Hair follicle dermal papilla cell (primary cell): ENCODE data around the gene PCDHGA3. TPM values are rescaled to one million over a fixed set of nuclear protein-coding genes. Genes with fewer than 3 reads are reported as not detected.

Experiments
- total RNA-seq: library from RNA; depleted of rRNA; stranded (reverse); fragments of >200 nt; gene quantifications from 2 replicates; pipeline ENCODE4 v1.2.3, GENCODE V29; 2012

Gene PCDHGA3
- total RNA-seq, 1 donor: 4.9 TPM

Other genes with a start within 250 kb of the PCDHGA3 start
- gene PCDHB2, start 249.2 kb upstream of the PCDHGA3 start, total RNA-seq: 6.8 and 7.0 TPM in 2 replicates
- 1.2 and 1.8 TPM in 2 replicates for gene PCDHB3, start 243.4 kb upstream of the PCDHGA3 start, total RNA-seq
- gene PCDHB4, start 222.0 kb upstream of the PCDHGA3 start, total RNA-seq: 0.49 TPM in 2 replicates
- gene PCDHB5, start 208.6 kb upstream of the PCDHGA3 start, total RNA-seq: 1.1 and 1.2 TPM in 2 replicates
- 0.49 and 0.73 TPM in 2 replicates for gene PCDHB6, start 193.8 kb upstream of the PCDHGA3 start, total RNA-seq
- gene PCDHB7, start 171.2 kb upstream of the PCDHGA3 start, total RNA-seq: 1.1 and 2.1 TPM in 2 replicates
- gene PCDHB8, start 166.0 kb upstream of the PCDHGA3 start, total RNA-seq: 1.2 and 1.5 TPM in 2 replicates
- gene PCDHB16, start 161.4 kb upstream of the PCDHGA3 start, total RNA-seq: 0.81 and 1.8 TPM in 2 replicates
- 0.97 and 2.2 TPM in 2 replicates for gene PCDHB9, start 156.7 kb upstream of the PCDHGA3 start, total RNA-seq
- gene PCDHB10, start 151.5 kb upstream of the PCDHGA3 start, total RNA-seq: 0.81 and 0.97 TPM in 2 replicates
- gene PCDHB11, start 144.2 kb upstream of the PCDHGA3 start, total RNA-seq: 0.73 and 0.81 TPM in 2 replicates
- 0.32 and 0.97 TPM in 2 replicates for gene PCDHB12, start 135.1 kb upstream of the PCDHGA3 start, total RNA-seq
- gene PCDHB13, start 129.9 kb upstream of the PCDHGA3 start, total RNA-seq: 1.2 and 1.3 TPM in 2 replicates
- gene PCDHB14, start 120.5 kb upstream of the PCDHGA3 start, total RNA-seq: 0.61 and 1.3 TPM in 2 replicates
- gene PCDHB15, start 98.4 kb upstream of the PCDHGA3 start, total RNA-seq: 0.24 and 0.32 TPM in 2 replicates
- 1.3 and 1.9 TPM in 2 replicates for gene SLC25A2, start 39.8 kb upstream of the PCDHGA3 start, total RNA-seq
- gene TAF7, start 23.0 kb upstream of the PCDHGA3 start, total RNA-seq: 66.9 and 68.6 TPM in 2 replicates
- gene PCDHGA1, start 13.3 kb upstream of the PCDHGA3 start, total RNA-seq: 1.1 and 1.6 TPM in 2 replicates
- 4.2 and 6.0 TPM in 2 replicates for gene PCDHGA2, start 5.1 kb upstream of the PCDHGA3 start, total RNA-seq
- gene PCDHGB1, start 6.3 kb downstream of the PCDHGA3 start, total RNA-seq: 3.5 and 4.2 TPM in 2 replicates
- gene PCDHGA4, start 11.2 kb downstream of the PCDHGA3 start, total RNA-seq: 7.8 and 8.9 TPM in 2 replicates
- 4.1 and 4.6 TPM in 2 replicates for gene PCDHGB2, start 16.2 kb downstream of the PCDHGA3 start, total RNA-seq
- 3.2 and 4.0 TPM in 2 replicates for gene PCDHGA5, start 20.3 kb downstream of the PCDHGA3 start, total RNA-seq
- 6.8 and 7.7 TPM in 2 replicates for gene PCDHGB3, start 26.4 kb downstream of the PCDHGA3 start, total RNA-seq
- 6.5 and 6.8 TPM in 2 replicates for gene PCDHGA6, start 30.1 kb downstream of the PCDHGA3 start, total RNA-seq
- 7.2 and 7.5 TPM in 2 replicates for gene PCDHGA7, start 38.9 kb downstream of the PCDHGA3 start, total RNA-seq
- gene PCDHGB4, start 43.9 kb downstream of the PCDHGA3 start, total RNA-seq: 18.0 and 23.0 TPM in 2 replicates
- gene PCDHGA8, start 48.8 kb downstream of the PCDHGA3 start, total RNA-seq: 3.0 and 4.1 TPM in 2 replicates
- gene PCDHGB5, start 54.1 kb downstream of the PCDHGA3 start, total RNA-seq: 28.4 and 32.7 TPM in 2 replicates
- 7.1 and 7.3 TPM in 2 replicates for gene PCDHGA9, start 58.9 kb downstream of the PCDHGA3 start, total RNA-seq
- 5.0 and 6.1 TPM in 2 replicates for gene PCDHGB6, start 64.2 kb downstream of the PCDHGA3 start, total RNA-seq
- 16.7 and 19.1 TPM in 2 replicates for gene PCDHGA10, start 69.2 kb downstream of the PCDHGA3 start, total RNA-seq
- 20.2 and 20.3 TPM in 2 replicates for gene PCDHGB7, start 73.8 kb downstream of the PCDHGA3 start, total RNA-seq
- gene PCDHGA11, start 77.2 kb downstream of the PCDHGA3 start, total RNA-seq: 14.6 and 19.8 TPM in 2 replicates
- 23.6 and 37.8 TPM in 2 replicates for gene PCDHGA12, start 86.7 kb downstream of the PCDHGA3 start, total RNA-seq
- 126 and 129 TPM in 2 replicates for gene PCDHGC3, start 132.1 kb downstream of the PCDHGA3 start, total RNA-seq
- 6.3 and 6.5 TPM in 2 replicates for gene PCDHGC4, start 141.2 kb downstream of the PCDHGA3 start, total RNA-seq
- gene PCDHGC5, start 145.3 kb downstream of the PCDHGA3 start, total RNA-seq: 4.5 and 4.7 TPM in 2 replicates